HepG2 (cell line): Measurements from ENCODE around the gene SH3BGRL2. TPM values are rescaled to one million over a fixed set of nuclear protein-coding genes. Genes with fewer than 3 reads are reported as not detected.

Experiments
- BATF2 ChIP-seq: sonication (generic); formaldehyde crosslinking; IDR thresholded peaks from 2 replicates; pipeline ENCODE4 v1.8.0; 2022; ENCODE audit warnings: mild to moderate bottlenecking, missing genetic modification reagents, moderate library complexity
- BCL6 ChIP-seq: IDR thresholded peaks from 2 replicates; pipeline ENCODE4 v1.6.1; 2016; ENCODE audit warnings: missing genetic modification reagents, missing compliant biosample characterization
- CSRNP1 ChIP-seq: sonication (generic); formaldehyde crosslinking; IDR thresholded peaks from 2 replicates; pipeline ENCODE4 v1.8.1; 2023; ENCODE audit warnings: mild to moderate bottlenecking, missing genetic modification reagents
- DMTF1 ChIP-seq: sonication (generic); formaldehyde crosslinking; IDR thresholded peaks from 2 replicates; pipeline ENCODE4 v1.4.0; 2020; ENCODE audit warnings: mild to moderate bottlenecking, missing genetic modification reagents
- DNMT3B ChIP-seq: conservative IDR thresholded peaks from 2 replicates; pipeline ENCODE4 v1.6.1; 2016; ENCODE audit warnings: missing biosample characterization, control low read depth
- EED ChIP-seq: sonication (generic); formaldehyde crosslinking; IDR thresholded peaks from 2 replicates; pipeline ENCODE4 v1.5.0; 2020; ENCODE audit warnings: mild to moderate bottlenecking, missing genetic modification reagents
- FOXJ3 ChIP-seq: sonication (generic); formaldehyde crosslinking; IDR thresholded peaks from 2 replicates; pipeline ENCODE4 v1.4.0; 2020; ENCODE audit warnings: missing genetic modification reagents, mild to moderate bottlenecking, borderline replicate concordance
- IKZF4 ChIP-seq: sonication (generic); formaldehyde crosslinking; IDR thresholded peaks from 2 replicates; pipeline ENCODE4 v1.5.1; 2020; ENCODE audit warnings: borderline replicate concordance, mild to moderate bottlenecking, low read depth, missing genetic modification reagents; ENCODE audit errors: not compliant biosample characterization
- IRF1 ChIP-seq: sonication (generic); formaldehyde crosslinking; IDR thresholded peaks from 2 replicates; pipeline ENCODE4 v1.4.0; 2020; ENCODE audit warnings: low read depth, mild to moderate bottlenecking, missing genetic modification reagents
- MEIS2 ChIP-seq: sonication (generic); formaldehyde crosslinking; IDR thresholded peaks from 2 replicates; pipeline ENCODE4 v1.9.0; 2021; ENCODE audit warnings: mild to moderate bottlenecking, missing genetic modification reagents
- SRSF1 ChIP-seq: fragments of 200-400 bp; formaldehyde crosslinking; optimal IDR thresholded peaks from 2 replicates; pipeline ENCODE3; 2017; ENCODE audit warnings: mild to moderate bottlenecking, low read depth, low read length, moderate library complexity
- STAG1 ChIP-seq: sonication (generic); formaldehyde crosslinking; IDR thresholded peaks from 2 replicates; pipeline ENCODE4 v1.4.0; 2020; ENCODE audit warnings: missing genetic modification reagents
- ZFAT ChIP-seq: sonication (generic); formaldehyde crosslinking; conservative IDR thresholded peaks from 2 replicates; pipeline ENCODE4 v1.8.1; 2023; ENCODE audit warnings: missing genetic modification reagents, inconsistent platforms
- ZFP82 ChIP-seq: sonication (generic); formaldehyde crosslinking; IDR thresholded peaks from 2 replicates; pipeline ENCODE4 v1.5.1; 2020; ENCODE audit warnings: mild to moderate bottlenecking, missing genetic modification reagents, borderline replicate concordance
- ZNF180 ChIP-seq: sonication (generic); formaldehyde crosslinking; IDR thresholded peaks from 2 replicates; pipeline ENCODE4 v1.4.0; 2020; ENCODE audit warnings: low read depth, missing genetic modification reagents, borderline replicate concordance
- ZNF317 ChIP-seq: sonication (generic); formaldehyde crosslinking; IDR thresholded peaks from 2 replicates; pipeline ENCODE4 v1.5.0; 2020; ENCODE audit warnings: mild to moderate bottlenecking, missing genetic modification reagents
- ZNF446 ChIP-seq: sonication (generic); formaldehyde crosslinking; IDR thresholded peaks from 2 replicates; pipeline ENCODE4 v1.5.0; 2020; ENCODE audit warnings: mild to moderate bottlenecking, missing genetic modification reagents
- ZNF484 ChIP-seq: sonication (generic); formaldehyde crosslinking; IDR thresholded peaks from 2 replicates; pipeline ENCODE4 v1.5.1; 2020; ENCODE audit warnings: mild to moderate bottlenecking, low read depth, missing genetic modification reagents, borderline replicate concordance
- ZNF547 ChIP-seq: sonication (generic); formaldehyde crosslinking; IDR thresholded peaks from 2 replicates; pipeline ENCODE4 v1.5.1; 2020; ENCODE audit warnings: mild to moderate bottlenecking, missing genetic modification reagents
- ZNF672 ChIP-seq: sonication (generic); formaldehyde crosslinking; IDR thresholded peaks from 2 replicates; pipeline ENCODE4 v1.8.1; 2022; ENCODE audit warnings: missing genetic modification reagents
- ZSCAN25 ChIP-seq: sonication (generic); formaldehyde crosslinking; IDR thresholded peaks from 2 replicates; pipeline ENCODE4 v1.8.0; 2022; ENCODE audit warnings: mild to moderate bottlenecking, missing genetic modification reagents
- ZSCAN31 ChIP-seq: sonication (generic); formaldehyde crosslinking; IDR thresholded peaks from 2 replicates; pipeline ENCODE4 v1.5.0; 2020; ENCODE audit warnings: low read depth, mild to moderate bottlenecking, missing genetic modification reagents
- polyA plus RNA-seq, 8 experiments: library from polyadenylated mRNA; depleted of rRNA in 3 of 8; stranded (reverse) in 7 of 8; unstranded in 1 of 8; fragments of >200 nt; fragmentation: Illumina TruSeq in 4 of 8; extraction: Trizol in 4 of 8; gene quantifications; 2 replicates each; pipeline versions ENCODE4 v1.2.1 to v1.2.3, GENCODE V29; 2011 to 2016; ENCODE audit warnings: low read depth in 4 of 8, missing spikeins in 1 of 8, mixed read lengths in 1 of 8; ENCODE audit not compliant: insufficient read depth in 1 of 8
- total RNA-seq, 5 experiments: library from RNA; depleted of rRNA; stranded (reverse); fragments of >200 nt; fragmentation: Illumina TruSeq; extraction: Trizol; gene quantifications; 2 replicates each; pipeline ENCODE4 v1.2.3, GENCODE V29; 2016; ENCODE audit warnings: low read depth in 1 of 5
- TF ChIP-seq, protein P1 (sequence below): IDR thresholded peaks from 2 replicates; pipeline ENCODE4 v1.6.1; 2016

Gene SH3BGRL2
- total and polyA plus RNA-seq, 2 of the 13 experiments (the other 11 are each of a cell fraction or from before 2014, with no cell fraction given): 10.9 to 28.8 TPM

- TF ChIP-seq EED (CRISPR knock-in tag) (no peak), DMTF1 (CRISPR knock-in tag) (no peak), DNMT3B (no peak), ZFP82 (no peak), ZSCAN25 (CRISPR knock-in tag) (no peak), ZNF484 (CRISPR knock-in tag) (no peak), ZNF446 (CRISPR knock-in tag) (no peak), IRF1 (CRISPR knock-in tag) (no peak), IKZF4 (no peak), ZNF547 (CRISPR knock-in tag) (no peak), BATF2 (CRISPR knock-in tag) (no peak), ZNF672 (no peak), FOXJ3 (CRISPR knock-in tag) (peak; percentile 82; the same call in 1 of the 2 replicates), STAG1 (CRISPR knock-in tag) (no peak; the same call in 1 of the 2 replicates), SRSF1 (no peak), ZNF180 (CRISPR knock-in tag) (no peak), CSRNP1 (CRISPR knock-in tag) (no peak), MEIS2 (CRISPR knock-in tag) (no peak), BCL6 (CRISPR knock-in tag) (peak; percentile 78), ZSCAN31 (no peak), ZNF317 (CRISPR knock-in tag) (no peak), ZFAT (CRISPR knock-in tag) (no peak)
- TF ChIP-seq, protein P1, sequence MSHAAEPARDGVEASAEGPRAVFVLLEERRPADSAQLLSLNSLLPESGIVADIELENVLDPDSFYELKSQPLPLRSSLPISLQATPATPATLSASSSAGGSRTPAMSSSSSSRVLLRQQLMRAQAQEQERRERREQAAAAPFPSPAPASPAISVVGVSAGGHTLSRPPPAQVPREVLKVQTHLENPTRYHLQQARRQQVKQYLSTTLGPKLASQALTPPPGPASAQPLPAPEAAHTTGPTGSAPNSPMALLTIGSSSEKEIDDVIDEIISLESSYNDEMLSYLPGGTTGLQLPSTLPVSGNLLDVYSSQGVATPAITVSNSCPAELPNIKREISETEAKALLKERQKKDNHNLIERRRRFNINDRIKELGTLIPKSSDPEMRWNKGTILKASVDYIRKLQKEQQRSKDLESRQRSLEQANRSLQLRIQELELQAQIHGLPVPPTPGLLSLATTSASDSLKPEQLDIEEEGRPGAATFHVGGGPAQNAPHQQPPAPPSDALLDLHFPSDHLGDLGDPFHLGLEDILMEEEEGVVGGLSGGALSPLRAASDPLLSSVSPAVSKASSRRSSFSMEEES (CRISPR knock-in tag): no peak
These were observed 13.6 kb upstream of the SH3BGRL2 start (continued) for GRCh38 chr6:79617518-79617941.
